ENCODE results near the gene PRSS2. TPM values are rescaled to one million over a fixed set of nuclear protein-coding genes. Genes with fewer than 3 reads are reported as not detected.
A peak's percentile ranks its signal among the peaks of the same experiment; 100 is the strongest.
"Not testable (repeated sequence)": the region's sequence is repeated elsewhere in the genome, so short reads cannot be mapped to it uniquely, and the experiment has no call there.

PRSS2 gene
- total RNA-seq, 1 donor from 2014 or later, result not detected

DNA sequence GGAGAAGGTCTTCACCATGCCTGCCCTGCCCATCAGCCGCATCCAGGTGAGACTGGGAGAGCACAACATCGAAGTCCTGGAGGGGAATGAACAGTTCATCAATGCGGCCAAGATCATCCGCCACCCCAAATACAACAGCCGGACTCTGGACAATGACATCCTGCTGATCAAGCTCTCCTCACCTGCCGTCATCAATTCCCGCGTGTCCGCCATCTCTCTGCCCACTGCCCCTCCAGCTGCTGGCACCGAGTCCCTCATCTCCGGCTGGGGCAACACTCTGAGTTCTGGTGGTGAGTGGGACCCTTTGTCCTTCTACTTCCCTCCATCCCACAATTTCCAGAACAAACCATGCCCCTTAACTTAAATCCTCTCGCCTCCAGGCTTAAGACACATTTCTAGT is 2.5 kb downstream of the PRSS2 start:
- Mint-ChIP-seq H3K4me1 (ENCODE audit: low read depth, unreplicated experiment) (peaks cover 1% of the 10 kb centered on the region), H3K27me3 (ENCODE audit: low read depth, unreplicated experiment) (peaks cover 46% of the 10 kb centered on the region), H3K9me3 (ENCODE audit: unreplicated experiment) (no peaks in the 10 kb centered on the region), H3K36me3 (ENCODE audit: low read depth, unreplicated experiment) (peaks cover 3% of the 10 kb centered on the region), H3K4me3 (ENCODE audit: unreplicated experiment) (no peak overlapping the region), H3K27ac (ENCODE audit: unreplicated experiment) (no peak overlapping the region)
- H3K79me2 ChIP-seq (ENCODE audit: insufficient read depth, low read length), result no peaks in the 10 kb centered on the region
- FAIRE-seq (no peak), DNase-seq (ENCODE audit: low read depth) (no peak)
- H3K9me3 ChIP-seq (ENCODE audit: insufficient read depth, low read depth, low read length), result no peaks in the 10 kb centered on the region
- peaks cover 12% of the 10 kb centered on the region for H3K4me1 ChIP-seq (ENCODE audit: insufficient read depth, low read length)
- no peak overlapping the region for H3K27ac ChIP-seq (ENCODE audit: low read depth, low read length)
- H2AFZ ChIP-seq (ENCODE audit: low read depth, low read length), result no peak overlapping the region
- TF ChIP-seq EZH2 (IDR thresholded peaks at IDR 0.05; ENCODE audit: insufficient read depth, low read length) (no peak), CTCF (IDR thresholded peaks at IDR 0.05; ENCODE audit: insufficient read depth, low read depth, low read length) (no peak)
- H3K4me2 ChIP-seq (ENCODE audit: low read length), result no peak overlapping the region
- H3K9ac ChIP-seq (ENCODE audit: low read length), result no peak overlapping the region
- no peak overlapping the region for H3K4me3 ChIP-seq (ENCODE audit: insufficient read depth, low read depth, low read length)
- H3K27me3 ChIP-seq (ENCODE audit: insufficient read depth, low read length), result peaks cover 16% of the 10 kb centered on the region
- no peaks in the 10 kb centered on the region for H3K36me3 ChIP-seq (ENCODE audit: insufficient read depth, low read length)
- no peaks in the 10 kb centered on the region for H4K20me1 ChIP-seq (ENCODE audit: insufficient read depth, low read length)

- Histone ChIP-seq H3K4me2 (ENCODE audit: low read length) (peak overlapping the region; percentile 43), H3K36me3 (ENCODE audit: insufficient read depth, low read length) (no peaks in the 10 kb centered on the region), H4K20me1 (ENCODE audit: insufficient read depth, low read length) (no peaks in the 10 kb centered on the region), H3K27ac (ENCODE audit: low read depth, low read length) (no peak overlapping the region), H3K4me1 (ENCODE audit: insufficient read depth, low read length) (peaks cover 12% of the 10 kb centered on the region), H3K79me2 (ENCODE audit: insufficient read depth, low read length) (no peaks in the 10 kb centered on the region), H3K9ac (ENCODE audit: low read length) (no peak overlapping the region), H3K9me3 (ENCODE audit: insufficient read depth, low read depth, low read length) (no peaks in the 10 kb centered on the region), H2AFZ (ENCODE audit: low read depth, low read length) (no peak overlapping the region), H3K4me3 (ENCODE audit: insufficient read depth, low read depth, low read length) (no peak overlapping the region), H3K27me3 (ENCODE audit: insufficient read depth, low read length) (peaks cover 13% of the 10 kb centered on the region)
- FAIRE-seq, result no peak
- Mint-ChIP-seq H3K36me3 (ENCODE audit: low read depth, unreplicated experiment) (peaks cover 3% of the 10 kb centered on the region), H3K4me1 (ENCODE audit: low read depth, unreplicated experiment) (peaks cover 1% of the 10 kb centered on the region), H3K9me3 (ENCODE audit: unreplicated experiment) (no peaks in the 10 kb centered on the region), H3K4me3 (ENCODE audit: unreplicated experiment) (no peak overlapping the region), H3K27ac (ENCODE audit: unreplicated experiment) (no peak overlapping the region), H3K27me3 (ENCODE audit: low read depth, unreplicated experiment) (peaks cover 39% of the 10 kb centered on the region)
- DNase-seq (ENCODE audit: low read depth), result no peak
- TF ChIP-seq CTCF (IDR thresholded peaks at IDR 0.05; ENCODE audit: insufficient read depth, low read depth, low read length) (no peak), EZH2 (IDR thresholded peaks at IDR 0.05; ENCODE audit: insufficient read depth, low read length) (no peak)
These were observed 3.4 kb downstream of the PRSS2 start for GRCh38 chr7:142773937-142774744.

GRCh38 chr7:142774826-142775225 is 4.1 kb downstream of the PRSS2 start:
- Mint-ChIP-seq H3K36me3 (ENCODE audit: low read depth, unreplicated experiment) (peaks cover 4% of the 10 kb centered on the region), H3K9me3 (ENCODE audit: unreplicated experiment) (no peaks in the 10 kb centered on the region), H3K4me3 (ENCODE audit: unreplicated experiment) (no peak overlapping the region), H3K27ac (ENCODE audit: unreplicated experiment) (no peak overlapping the region), H3K27me3 (ENCODE audit: low read depth, unreplicated experiment) (peaks cover 37% of the 10 kb centered on the region), H3K4me1 (ENCODE audit: low read depth, unreplicated experiment) (peaks cover 1% of the 10 kb centered on the region)
- Histone ChIP-seq H3K27me3 (ENCODE audit: insufficient read depth, low read length) (peaks cover 10% of the 10 kb centered on the region), H2AFZ (ENCODE audit: low read depth, low read length) (no peak overlapping the region), H3K27ac (ENCODE audit: low read depth, low read length) (peak overlapping the region; percentile 24), H3K4me2 (ENCODE audit: low read length) (peak overlapping the region; percentile 43), H3K4me3 (ENCODE audit: insufficient read depth, low read depth, low read length) (no peak overlapping the region), H3K36me3 (ENCODE audit: insufficient read depth, low read length) (no peaks in the 10 kb centered on the region), H3K9me3 (ENCODE audit: insufficient read depth, low read depth, low read length) (no peaks in the 10 kb centered on the region), H3K79me2 (ENCODE audit: insufficient read depth, low read length) (no peaks in the 10 kb centered on the region), H4K20me1 (ENCODE audit: insufficient read depth, low read length) (no peaks in the 10 kb centered on the region), H3K4me1 (ENCODE audit: insufficient read depth, low read length) (peaks cover 12% of the 10 kb centered on the region), H3K9ac (ENCODE audit: low read length) (no peak overlapping the region)
- TF ChIP-seq CTCF (IDR thresholded peaks at IDR 0.05; ENCODE audit: insufficient read depth, low read depth, low read length) (no peak), EZH2 (IDR thresholded peaks at IDR 0.05; ENCODE audit: insufficient read depth, low read length) (no peak)
- no peak for FAIRE-seq
- DNase-seq (ENCODE audit: low read depth), result peak; percentile 69

- H3K4me3 ChIP-seq (ENCODE audit: insufficient read depth, low read depth, low read length); H3K9me3 Mint-ChIP-seq (ENCODE audit: unreplicated experiment); H3K4me1 Mint-ChIP-seq (ENCODE audit: low read depth, unreplicated experiment); H3K27ac ChIP-seq (ENCODE audit: low read depth, low read length); H3K4me3 Mint-ChIP-seq (ENCODE audit: unreplicated experiment); H2AFZ ChIP-seq (ENCODE audit: low read depth, low read length); H3K79me2 ChIP-seq (ENCODE audit: insufficient read depth, low read length); H3K27me3 ChIP-seq (ENCODE audit: insufficient read depth, low read length); H3K36me3 Mint-ChIP-seq (ENCODE audit: low read depth, unreplicated experiment); H4K20me1 ChIP-seq (ENCODE audit: insufficient read depth, low read length); H3K9me3 ChIP-seq (ENCODE audit: insufficient read depth, low read depth, low read length); FAIRE-seq; H3K36me3 ChIP-seq (ENCODE audit: insufficient read depth, low read length); H3K27ac Mint-ChIP-seq (ENCODE audit: unreplicated experiment); H3K9ac ChIP-seq (ENCODE audit: low read length): not testable (repeated sequence)
- Histone ChIP-seq H3K4me2 (ENCODE audit: low read length) (peak overlapping the region; percentile 66), H3K4me1 (ENCODE audit: insufficient read depth, low read length) (peaks cover 12% of the 10 kb centered on the region)
- H3K27me3 Mint-ChIP-seq (ENCODE audit: low read depth, unreplicated experiment), result peaks cover 40% of the 10 kb centered on the region
- DNase-seq (ENCODE audit: low read depth), result peak; percentile 53
These were observed 4.8 kb downstream of the PRSS2 start for GRCh38 chr7:142775351-142776115.

Data from astrocyte (in vitro differentiated cells and primary cell).